Urinary bladder (tissue), 2 donors: Measurements from ENCODE around the gene RNU6-7. TPM values are rescaled to one million over a fixed set of nuclear protein-coding genes. Genes with fewer than 3 reads are reported as not detected.

Experiments
- polyA plus RNA-seq: library from polyadenylated mRNA; stranded (reverse); fragments of 200-250 nt; gene quantifications from one replicate; pipeline ENCODE4 v1.2.3, GENCODE V29; 2013
- small RNA-seq: library from RNA; depleted of rRNA; stranded (forward); fragments of <200 nt; gene quantifications from one replicate; pipeline ENCODE3, GENCODE V24; 2014
- total RNA-seq: library from RNA; depleted of rRNA; stranded (reverse); fragments of >200 nt; gene quantifications from one replicate; pipeline ENCODE4 v1.2.3, GENCODE V29; 2014
- donor health status: healthy.

RNU6-7 gene
- total and polyA plus RNA-seq, 2 donors = not detected

Small RNA genes within 50 kb of the gene (small RNA-seq; reads per million reads assigned to genes)
- 0.30 reads per million, percentile 9 among the genes with 10 or more reads in this experiment for gene RNU6-7
- not detected for gene RNU6-8

Other genes starting within 250 kb of the RNU6-7 start
- 338 TPM for gene ARHGAP5, start 124.7 kb upstream of the RNU6-7 start, total RNA-seq
- 27.1 TPM for gene ARHGAP5, start 124.7 kb upstream of the RNU6-7 start, polyA plus RNA-seq
- gene RNU6-8, start 1.2 kb downstream of the RNU6-7 start, total RNA-seq = not detected
- not detected for gene RNU6-8, start 1.2 kb downstream of the RNU6-7 start, polyA plus RNA-seq
- gene AKAP6, start 127.3 kb downstream of the RNU6-7 start, total RNA-seq = 43.0 TPM
- 7.3 TPM for gene AKAP6, start 127.3 kb downstream of the RNU6-7 start, polyA plus RNA-seq